Endothelial cell of umbilical vein (primary cell): Measurements from ENCODE around the gene B3GAT2. TPM values are rescaled to one million over a fixed set of nuclear protein-coding genes. Genes with fewer than 3 reads are reported as not detected.

Experiments used
- BruUV-seq: library from RNA; stranded (reverse); fragments of 400-500 nt; replicated peaks from 2 replicates; lab custom pipeline; 2021; lab: Mats Ljungman, UMichigan
- CTCF ChIA-PET: fragments of 300-600, 350-600 bp; sonication (Branson Sonifier 250); formaldehyde crosslinking; loops from one replicate; lab custom pipeline; 2021; ENCODE audit warnings: antibody characterized with exemption, inconsistent platforms; lab: Charles Lee
- POLR2A ChIA-PET: fragments of 300-600, 350-600 bp; sonication (Branson Sonifier 250); formaldehyde crosslinking; loops from one replicate; lab custom pipeline; 2021; ENCODE audit warnings: antibody characterized with exemption, inconsistent platforms; lab: Charles Lee
- DNase-seq: peaks from one replicate; pipeline ENCODE4 v3.0.0-alpha.2; 2011; ENCODE audit warnings: low read depth, low spot score
- FAIRE-seq: peaks from 2 replicates; lab custom pipeline; 2011; peaks lifted over from hg19 to GRCh38; lab: Jason Lieb, UNC
- H2AFZ ChIP-seq: 2 replicates; pipeline ENCODE4 v1.6.0; 2012; ENCODE audit warnings: low read depth, low read length, control low read depth, inconsistent platforms
- H3K27ac ChIP-seq: 2 replicates; pipeline ENCODE4 v1.5.1; 2011; ENCODE audit warnings: low read depth, mild to moderate bottlenecking, control low read depth, low read length, moderate library complexity; ENCODE audit not compliant: insufficient read depth
- H3K27me3 ChIP-seq, 2 experiments: 2 replicates each; pipeline versions ENCODE4 v1.6.0 to v1.6.1; 2011; ENCODE audit warnings: low read length in 2 of 2, mixed read lengths in 1 of 2; ENCODE audit not compliant: control insufficient read depth in 2 of 2, insufficient read depth in 2 of 2
- H3K36me3 ChIP-seq, 2 experiments: 2 replicates in 1 of 2; 3 replicates in 1 of 2; pipeline ENCODE4 v1.5.1; 2011; ENCODE audit warnings: low read length in 2 of 2, mild to moderate bottlenecking in 1 of 2, moderate library complexity in 1 of 2; ENCODE audit not compliant: control insufficient read depth in 2 of 2, insufficient read depth in 2 of 2; ENCODE audit errors: extremely low read depth in 1 of 2
- H3K4me1 ChIP-seq: 3 replicates; pipeline ENCODE4 v1.5.1; 2011; ENCODE audit warnings: mild to moderate bottlenecking, low read length; ENCODE audit not compliant: control insufficient read depth, insufficient read depth; ENCODE audit errors: extremely low read depth
- H3K4me2 ChIP-seq: 2 replicates; pipeline ENCODE4 v1.6.1; 2011; ENCODE audit warnings: low read length, control low read depth, mixed read lengths; ENCODE audit not compliant: insufficient read depth
- H3K4me3 ChIP-seq, 3 experiments: fragments of 200-600 bp in 1 of 3; sonication (generic), shearing (Covaris generic) in 1 of 3; replicated peaks in 1 of 3; 2 replicates each; pipeline ENCODE4 v1.5.1; 2011 to 2016; ENCODE audit warnings: control low read depth in 3 of 3, low read length in 3 of 3, mild to moderate bottlenecking in 2 of 3, inconsistent platforms in 1 of 3, low read depth in 1 of 3, moderate library complexity in 1 of 3; ENCODE audit not compliant: insufficient read depth in 1 of 3
- H3K79me2 ChIP-seq: 2 replicates; pipeline ENCODE4 v1.6.0; 2012; ENCODE audit warnings: low read length, inconsistent platforms; ENCODE audit not compliant: control insufficient read depth, insufficient read depth
- H3K9ac ChIP-seq: replicated peaks from 2 replicates; pipeline ENCODE3; 2011; ENCODE audit warnings: low read length, control low read depth; ENCODE audit not compliant: insufficient read depth; ENCODE audit errors: extremely low read depth
- H3K9me1 ChIP-seq: replicated peaks from 3 replicates; pipeline ENCODE4 v1.6.0; 2011; ENCODE audit warnings: mild to moderate bottlenecking, low read length; ENCODE audit not compliant: control insufficient read depth, insufficient read depth; ENCODE audit errors: extremely low read depth
- H3K9me3 ChIP-seq: replicated peaks from 2 replicates; pipeline ENCODE4 v1.5.1; 2012; ENCODE audit warnings: low read length, inconsistent platforms; ENCODE audit not compliant: control insufficient read depth, insufficient read depth
- H4K20me1 ChIP-seq: replicated peaks from 2 replicates; pipeline ENCODE3; 2011; ENCODE audit warnings: mild to moderate bottlenecking, low read length; ENCODE audit not compliant: control insufficient read depth, insufficient read depth; ENCODE audit errors: extremely low read depth
- CTCF ChIP-seq, 2 donors: IDR thresholded peaks; 1 replicate in 1 of 2; 2 replicates in 1 of 2; pipeline ENCODE4 v1.5.1; 2011; ENCODE audit warnings: low read length in 2 of 2, mild to moderate bottlenecking in 2 of 2, moderate library complexity in 2 of 2, control low read depth in 1 of 2, inconsistent platforms in 1 of 2, low read depth in 1 of 2; ENCODE audit not compliant: insufficient read depth in 1 of 2; ENCODE audit errors: extremely low read depth in 1 of 2
- EZH2 ChIP-seq: IDR thresholded peaks from 2 replicates; pipeline ENCODE4 v1.6.1; 2012; ENCODE audit warnings: borderline replicate concordance, low read depth, mild to moderate bottlenecking, moderate library complexity, low read length, inconsistent platforms; ENCODE audit not compliant: severe bottlenecking
- FOS ChIP-seq: IDR thresholded peaks from 2 replicates; pipeline ENCODE4 v1.6.1; 2011; ENCODE audit warnings: mild to moderate bottlenecking, low read length, moderate library complexity, borderline replicate concordance; ENCODE audit not compliant: insufficient read depth
- GATA2 ChIP-seq: IDR thresholded peaks from 2 replicates; pipeline ENCODE4 v1.7.0; 2011; ENCODE audit warnings: low read depth, mild to moderate bottlenecking, moderate library complexity, mixed read lengths, low read length; ENCODE audit not compliant: insufficient read length, insufficient read depth
- JUN ChIP-seq: IDR thresholded peaks from 2 replicates; pipeline ENCODE4 v1.6.1; 2011; ENCODE audit warnings: borderline replicate concordance, low read depth; ENCODE audit not compliant: insufficient read length, insufficient read depth
- MAX ChIP-seq: IDR thresholded peaks from 2 replicates; pipeline ENCODE4 v1.6.1; 2011; ENCODE audit not compliant: insufficient read depth, insufficient read length
- MYC ChIP-seq: IDR thresholded peaks from one replicate; pipeline ENCODE4 v1.6.1; 2011; ENCODE audit warnings: mild to moderate bottlenecking, low read depth, low read length
- POLR2A ChIP-seq: IDR thresholded peaks from 2 replicates; pipeline ENCODE4 v1.6.1; 2012; ENCODE audit warnings: low read depth, mild to moderate bottlenecking, control low read depth, low read length
- POLR2AphosphoS5 ChIP-seq: IDR thresholded peaks from 2 replicates; pipeline ENCODE4 v1.6.1; 2012; ENCODE audit warnings: low read depth, mild to moderate bottlenecking, control low read depth, low read length, moderate library complexity; ENCODE audit not compliant: insufficient read depth
- dilution Hi-C: fragments of 300-500 bp; cut with MboI; formaldehyde crosslinking; loops from one replicate; pipeline ENCODE4 v1.15.0; 2019; ENCODE audit warnings: low sequenced_read_pairs; ENCODE audit not compliant: extremely low pct_ligation_motif_present
- intact Hi-C: fragments of 100-400 bp; cut with micrococcal nuclease; formaldehyde crosslinking; loops from one replicate; pipeline ENCODE4 v1.10.0; 2022
- polyA plus RNA-seq, 4 experiments: library from polyadenylated mRNA; depleted of rRNA in 3 of 4; stranded (reverse) in 3 of 4; unstranded in 1 of 4; fragments of >200 nt; gene quantifications; 2 replicates each; pipeline versions ENCODE4 v1.2.1 to v1.2.3, GENCODE V29; 2011 to 2012; ENCODE audit warnings: missing spikeins in 1 of 4
- total RNA-seq: library from RNA; stranded (reverse); gene quantifications from 2 replicates; pipeline ENCODE4 v1.2.3, GENCODE V29; 2021

The B3GAT2 gene
- total and polyA plus RNA-seq, 2 donors (not counting 3 experiments of a cell fraction or from before 2014, with no cell fraction given), result not detected

- Histone ChIP-seq H3K9me1 (no peaks in the 10 kb centered on the region), H2AFZ (no peak overlapping the region), H3K36me3 (no peaks in the 10 kb centered on the region), H3K4me2 (no peak overlapping the region), H3K4me1 (no peaks in the 10 kb centered on the region), H3K4me3 (no peak overlapping the region), H3K79me2 (no peaks in the 10 kb centered on the region), H3K9ac (no peak overlapping the region), H3K27me3 (peaks cover 3 to 4% of the 10 kb centered on the region in 2 experiments), H3K27ac (no peak overlapping the region), H4K20me1 (no peaks in the 10 kb centered on the region), H3K9me3 (no peaks in the 10 kb centered on the region)
- no peak for DNase-seq
- POLR2A ChIA-PET, result no interaction called here
- FAIRE-seq, result no peak
- BruUV-seq, result no TSS peak
- TF ChIP-seq CTCF (IDR thresholded peaks at IDR 0.05; ENCODE audit: extremely low read depth in 1 of 2, insufficient read depth in 1 of 2, low read depth in 1 of 2, low read length in 2 of 2), result no peak
- TF ChIP-seq FOS, result no peak
- no peak for TF ChIP-seq GATA2
- TF ChIP-seq MAX, result no peak
- TF ChIP-seq POLR2A, result no peak
- no peak for TF ChIP-seq JUN
- TF ChIP-seq POLR2AphosphoS5, result no peak
- no peak for TF ChIP-seq EZH2
- TF ChIP-seq MYC, result no peak
- dilution Hi-C loops (no loop called here), intact Hi-C loops (no loop called here)
- CTCF ChIA-PET, result no interaction called here
Measured at GRCh38 chr6:70872469-70872868, 84.4 kb downstream of the B3GAT2 start.
